GM23248 (cell line): Measurements from ENCODE around the gene FBXO11.

ENCODE experiments used
- EZH2 ChIP-seq: fragments of 200-600 bp; sonication (generic); IDR thresholded peaks from 2 replicates; pipeline ENCODE4 v1.6.1; 2018; ENCODE audit warnings: antibody characterized with exemption, mild to moderate bottlenecking; ENCODE audit not compliant: insufficient read depth, poor library complexity, severe bottlenecking
- EZH2phosphoT487 ChIP-seq: fragments of 200-600 bp; sonication (generic); IDR thresholded peaks from 2 replicates; pipeline ENCODE4 v1.6.1; 2018; ENCODE audit warnings: antibody characterized with exemption, moderate library complexity, mild to moderate bottlenecking, low read depth; ENCODE audit not compliant: insufficient read depth

- TF ChIP-seq EZH2 (no peak), EZH2phosphoT487 (no peak)
These were observed 138.3 kb downstream of the FBXO11 start for GRCh38 chr2:47767880-47768609.
